ENCODE measurements around the gene CFAP61.

The CFAP61 gene

GRCh38 chr20:20273286-20273685 is 221.0 kb downstream of the CFAP61 start:
- no peak for DNase-seq (ENCODE audit: low read depth in 2 of 2)

GRCh38 chr20:20274821-20275220 is 222.5 kb downstream of the CFAP61 start:
- DNase-seq (ENCODE audit: low read depth in 2 of 2) = no peak

GRCh38 chr20:20275636-20276035 is 223.3 kb downstream of the CFAP61 start:
- no peak for DNase-seq (ENCODE audit: low read depth in 2 of 2)

- DNase-seq (ENCODE audit: low read depth in 2 of 2) = no peak
These were observed 224.6 kb downstream of the CFAP61 start for GRCh38 chr20:20276811-20277530.

- no peak for DNase-seq (ENCODE audit: low read depth in 2 of 2)
These were observed 225.6 kb downstream of the CFAP61 start for GRCh38 chr20:20277894-20278335.

GRCh38 chr20:20286061-20286460 is 233.7 kb downstream of the CFAP61 start:
- no peak for DNase-seq (ENCODE audit: low read depth in 2 of 2)

GRCh38 chr20:20289331-20289730 is 237.0 kb downstream of the CFAP61 start:
- DNase-seq (ENCODE audit: low read depth in 2 of 2) = no peak

- no peak for DNase-seq (ENCODE audit: low read depth in 2 of 2)
These were observed 240.1 kb downstream of the CFAP61 start for GRCh38 chr20:20292472-20292871.

- no peak for DNase-seq (ENCODE audit: low read depth in 2 of 2)
These were observed 240.8 kb downstream of the CFAP61 start for GRCh38 chr20:20293141-20293540.

- DNase-seq (ENCODE audit: low read depth in 2 of 2) = no peak
These were observed 241.5 kb downstream of the CFAP61 start for GRCh38 chr20:20293691-20294385.

- DNase-seq (ENCODE audit: low read depth in 2 of 2) = no peak
These were observed 243.5 kb downstream of the CFAP61 start for GRCh38 chr20:20295621-20296498.

GRCh38 chr20:20297181-20297580 is 244.8 kb downstream of the CFAP61 start:
- no peak for DNase-seq (ENCODE audit: low read depth in 2 of 2)

GRCh38 chr20:20297752-20298151 is 245.4 kb downstream of the CFAP61 start:
- no peak for DNase-seq (ENCODE audit: low read depth in 2 of 2)

- DNase-seq (ENCODE audit: low read depth in 2 of 2) = no peak
These were observed 247.6 kb downstream of the CFAP61 start for GRCh38 chr20:20299904-20300303.

- DNase-seq (ENCODE audit: low read depth in 2 of 2) = no peak
These were observed 251.0 kb downstream of the CFAP61 start for GRCh38 chr20:20303320-20303719.

GRCh38 chr20:20303742-20304141 is 251.4 kb downstream of the CFAP61 start:
- DNase-seq (ENCODE audit: low read depth in 2 of 2) = no peak

- DNase-seq (ENCODE audit: low read depth in 2 of 2) = no peak
These were observed 252.6 kb downstream of the CFAP61 start for GRCh38 chr20:20304942-20305341.

- DNase-seq (ENCODE audit: low read depth in 2 of 2) = no peak
These were observed 260.2 kb downstream of the CFAP61 start for GRCh38 chr20:20312562-20312961.

GRCh38 chr20:20317195-20317594 is 264.9 kb downstream of the CFAP61 start:
- no peak for DNase-seq (ENCODE audit: low read depth in 2 of 2)

GRCh38 chr20:20317621-20318364 is 265.5 kb downstream of the CFAP61 start:
- DNase-seq (ENCODE audit: low read depth in 2 of 2) = no peak

- no peak for DNase-seq (ENCODE audit: low read depth in 2 of 2)
These were observed 266.2 kb downstream of the CFAP61 start for GRCh38 chr20:20318365-20319161.
